ENCODE results near the gene SIGLEC5. TPM values are rescaled to one million over a fixed set of nuclear protein-coding genes. Genes with fewer than 3 reads are reported as not detected.

The SIGLEC5 gene
- total RNA-seq, 2 donors from 2014 or later, result not detected

Other genes with a start within 250 kb of the SIGLEC5 start
- under 1 TPM in 1 of 2 donors, not detected in 1; 0.40 TPM for gene LIM2, start 242.4 kb downstream of the SIGLEC5 start, total RNA-seq
- gene C19orf84, start 239.8 kb downstream of the SIGLEC5 start, total RNA-seq, result not detected
- gene SIGLEC10, start 212.8 kb downstream of the SIGLEC5 start, total RNA-seq, result under 1 TPM; 0.19 to 0.26 TPM
- not detected for gene SIGLEC8, start 171.9 kb downstream of the SIGLEC5 start, total RNA-seq
- not detected for gene CEACAM18, start 151.9 kb downstream of the SIGLEC5 start, total RNA-seq
- under 1 TPM; 0.22 to 0.34 TPM for gene SIGLEC12, start 128.6 kb downstream of the SIGLEC5 start, total RNA-seq
- gene SIGLEC6, start 98.7 kb downstream of the SIGLEC5 start, total RNA-seq, result not detected
- gene ZNF175, start 59.1 kb downstream of the SIGLEC5 start, total RNA-seq, result 10 to 100 TPM in 1 of 2 donors, 1 to 10 TPM in 1; 8.0 to 16.9 TPM
- gene SIGLEC14, start 16.4 kb upstream of the SIGLEC5 start, total RNA-seq, result not detected
- gene SPACA6, start 62.9 kb upstream of the SIGLEC5 start, total RNA-seq, result 10 to 100 TPM in 1 of 2 donors, 1 to 10 TPM in 1; 3.2 to 18.3 TPM
- gene HAS1, start 93.6 kb upstream of the SIGLEC5 start, total RNA-seq, result not detected
- not detected for gene FPR1, start 121.5 kb upstream of the SIGLEC5 start, total RNA-seq
- gene FPR2, start 130.8 kb upstream of the SIGLEC5 start, total RNA-seq, result not detected
- gene FPR3, start 164.8 kb upstream of the SIGLEC5 start, total RNA-seq, result not detected

Data from activated T-helper 17 cell treated with anti-CD3 and anti-CD28 coated beads, Interleukin-2, amount 50 U/mL, for 72 hours (primary cell).